ENCODE measurements around the gene CBFA2T2.
"Not testable (repeated sequence)": the region's sequence is repeated elsewhere in the genome, so short reads cannot be mapped to it uniquely, and the experiment has no call there.

Gene CBFA2T2

DNA sequence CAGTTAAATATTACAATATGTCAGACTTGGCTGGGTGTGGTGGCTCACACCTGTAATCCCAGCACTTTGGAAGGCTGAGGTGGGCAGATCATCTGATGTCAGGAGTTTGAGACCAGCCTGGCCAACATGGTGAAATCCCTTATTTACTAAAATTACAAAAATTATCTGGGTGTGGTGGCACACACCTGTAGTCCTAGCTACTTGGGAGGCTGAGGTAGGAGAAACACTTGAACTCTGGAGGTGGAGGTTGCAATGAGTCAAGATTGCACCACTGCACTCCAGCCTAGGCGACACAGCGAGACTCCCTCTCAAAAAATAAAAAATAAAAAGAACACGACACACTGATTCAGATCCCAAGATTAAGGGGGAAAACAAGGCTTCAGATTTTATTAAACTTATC is 19.2 kb downstream of the CBFA2T2 start:
- H3K4me3 Mint-ChIP-seq, H3K27ac Mint-ChIP-seq, H3K9me3 Mint-ChIP-seq, DNase-seq, H3K27me3 Mint-ChIP-seq: not testable (repeated sequence)
- H3K36me3 Mint-ChIP-seq (ENCODE audit: low read depth), result peaks cover 12% of the 10 kb centered on the region
- H3K4me1 Mint-ChIP-seq (ENCODE audit: low read depth), result peaks cover 25% of the 10 kb centered on the region

- not testable (repeated sequence) for H3K4me3 Mint-ChIP-seq; H3K27me3 Mint-ChIP-seq; H3K36me3 Mint-ChIP-seq (ENCODE audit: low read depth); H3K27ac Mint-ChIP-seq; H3K9me3 Mint-ChIP-seq; DNase-seq
- H3K4me1 Mint-ChIP-seq (ENCODE audit: low read depth), result peaks cover 24% of the 10 kb centered on the region
Observed at GRCh38 chr20:33511876-33512275, 22.0 kb downstream of the CBFA2T2 start.

DNA sequence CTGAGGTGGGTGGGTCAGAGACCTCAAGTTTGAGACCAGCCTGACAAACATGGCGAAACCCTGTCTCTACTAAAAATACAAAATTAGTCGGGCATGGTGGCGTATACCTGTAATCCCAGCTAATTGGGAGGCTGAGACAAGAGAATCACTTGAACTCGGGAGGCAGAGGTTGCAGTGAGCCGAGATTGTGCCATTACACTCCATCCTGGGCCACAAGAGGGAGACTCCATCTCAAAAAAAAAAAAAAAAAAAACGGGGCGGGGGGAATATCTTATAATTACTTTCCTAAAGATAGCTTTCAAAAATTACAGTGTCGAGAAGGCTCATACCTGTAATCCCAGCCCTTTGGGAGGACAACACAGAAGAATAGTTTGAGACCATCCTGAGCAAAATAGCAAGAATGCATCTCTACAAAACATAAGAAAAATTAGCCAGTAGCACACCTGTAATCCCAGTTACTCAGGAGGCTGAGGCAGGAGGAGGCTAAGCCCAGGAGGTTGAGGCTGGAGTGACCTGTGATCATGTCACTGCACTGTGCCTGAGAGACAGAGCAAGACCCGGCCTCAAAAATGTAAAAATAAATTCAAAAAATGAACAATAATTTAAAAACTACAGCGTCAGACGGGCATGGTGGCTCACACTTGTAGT is 25.8 kb downstream of the CBFA2T2 start:
- H3K36me3 Mint-ChIP-seq (ENCODE audit: low read depth), result no peaks in the 10 kb centered on the region
- H3K9me3 Mint-ChIP-seq, result no peaks in the 10 kb centered on the region
- H3K27me3 Mint-ChIP-seq, result no peaks in the 10 kb centered on the region
- H3K4me3 Mint-ChIP-seq, result no peak overlapping the region
- peaks cover 16% of the 10 kb centered on the region for H3K4me1 Mint-ChIP-seq (ENCODE audit: low read depth)
- no peak for DNase-seq
- no peak overlapping the region for H3K27ac Mint-ChIP-seq

GRCh38 chr20:33516882-33517281 is 27.0 kb downstream of the CBFA2T2 start:
- no peak for DNase-seq
- peaks cover 22% of the 10 kb centered on the region for H3K4me1 Mint-ChIP-seq (ENCODE audit: low read depth)
- no peak overlapping the region for H3K4me3 Mint-ChIP-seq

GRCh38 chr20:33518071-33518470 is 28.2 kb downstream of the CBFA2T2 start:
- H3K4me1 Mint-ChIP-seq (ENCODE audit: low read depth), result peaks cover 22% of the 10 kb centered on the region
- no peak overlapping the region for H3K27ac Mint-ChIP-seq
- no peak for DNase-seq
- no peaks in the 10 kb centered on the region for H3K27me3 Mint-ChIP-seq
- no peaks in the 10 kb centered on the region for H3K36me3 Mint-ChIP-seq (ENCODE audit: low read depth)
- H3K9me3 Mint-ChIP-seq, result no peaks in the 10 kb centered on the region
- H3K4me3 Mint-ChIP-seq, result no peak overlapping the region

More at GRCh38 chr20:33516882-33517281, 27.0 kb downstream of the CBFA2T2 start:
- H3K27ac Mint-ChIP-seq, result peak overlapping the region; percentile 38
- H3K9me3 Mint-ChIP-seq, result no peaks in the 10 kb centered on the region
- no peaks in the 10 kb centered on the region for H3K36me3 Mint-ChIP-seq (ENCODE audit: low read depth)
- no peaks in the 10 kb centered on the region for H3K27me3 Mint-ChIP-seq

DNA sequence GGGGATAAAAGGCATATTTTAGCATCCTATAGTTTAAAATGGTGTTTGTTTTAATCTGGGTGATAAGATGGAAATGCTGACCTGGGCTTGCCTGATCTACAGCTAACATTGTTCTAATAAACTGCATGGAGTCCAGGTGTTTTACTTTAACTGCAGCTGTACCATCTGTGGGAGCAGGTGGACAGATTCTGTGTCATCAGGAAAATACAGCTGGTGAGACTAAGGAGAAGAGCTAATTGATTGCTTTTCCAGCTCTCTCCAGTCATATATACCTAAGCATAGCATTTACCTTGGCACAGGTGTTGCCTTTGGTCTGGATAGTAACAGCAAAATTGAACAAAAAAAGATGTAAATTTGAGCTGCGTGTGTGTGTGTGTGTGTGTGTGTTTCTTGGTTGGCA is 31.6 kb downstream of the CBFA2T2 start:
- Mint-ChIP-seq H3K36me3 (ENCODE audit: low read depth) (peaks cover 8% of the 10 kb centered on the region), H3K27me3 (no peaks in the 10 kb centered on the region), H3K4me3 (no peak overlapping the region), H3K4me1 (ENCODE audit: low read depth) (peaks cover 26% of the 10 kb centered on the region), H3K27ac (no peak overlapping the region), H3K9me3 (no peaks in the 10 kb centered on the region)
- DNase-seq, result no peak

- DNase-seq, result no peak
- Mint-ChIP-seq H3K27ac (no peak overlapping the region), H3K27me3 (no peaks in the 10 kb centered on the region), H3K4me1 (ENCODE audit: low read depth) (peaks cover 18% of the 10 kb centered on the region), H3K36me3 (ENCODE audit: low read depth) (peaks cover 8% of the 10 kb centered on the region), H3K9me3 (no peaks in the 10 kb centered on the region), H3K4me3 (no peak overlapping the region)
Observed at GRCh38 chr20:33522256-33522820, 32.4 kb downstream of the CBFA2T2 start.

DNA sequence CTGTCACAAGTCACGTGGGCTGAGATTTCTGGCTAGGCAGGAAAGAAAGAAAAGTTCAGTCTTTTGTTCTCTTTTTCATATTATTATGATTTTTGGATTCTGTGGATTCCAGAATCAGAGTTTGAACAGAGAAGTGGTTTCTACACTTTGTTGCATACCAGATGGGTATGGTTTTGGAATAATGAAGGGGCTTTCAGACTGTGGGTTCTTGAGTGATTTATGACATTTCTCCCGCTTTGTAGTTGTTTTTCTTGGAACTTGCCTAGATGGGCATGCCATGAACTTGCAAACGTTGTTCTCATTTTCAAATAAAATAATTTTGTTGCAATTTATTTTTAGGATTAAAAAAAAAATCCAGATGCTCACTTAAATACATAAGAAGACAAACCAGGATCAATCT is 34.4 kb downstream of the CBFA2T2 start:
- Mint-ChIP-seq H3K36me3 (ENCODE audit: low read depth) (peaks cover 8% of the 10 kb centered on the region), H3K27ac (no peak overlapping the region), H3K9me3 (no peaks in the 10 kb centered on the region), H3K4me1 (ENCODE audit: low read depth) (peaks cover 16% of the 10 kb centered on the region), H3K4me3 (no peak overlapping the region), H3K27me3 (no peaks in the 10 kb centered on the region)
- DNase-seq, result no peak

- DNase-seq, result no peak
- Mint-ChIP-seq H3K4me1 (ENCODE audit: low read depth) (peaks cover 19% of the 10 kb centered on the region), H3K4me3 (no peak overlapping the region), H3K27me3 (no peaks in the 10 kb centered on the region), H3K27ac (no peak overlapping the region), H3K9me3 (no peaks in the 10 kb centered on the region), H3K36me3 (ENCODE audit: low read depth) (peaks cover 8% of the 10 kb centered on the region)
Observed at GRCh38 chr20:33526769-33527168, 36.9 kb downstream of the CBFA2T2 start.

- H3K4me1 Mint-ChIP-seq (ENCODE audit: low read depth), result peaks cover 24% of the 10 kb centered on the region
- H3K27me3 Mint-ChIP-seq, result no peaks in the 10 kb centered on the region
- no peaks in the 10 kb centered on the region for H3K9me3 Mint-ChIP-seq
- H3K27ac Mint-ChIP-seq, result peak overlapping the region; percentile 16
- DNase-seq, result no peak
- H3K36me3 Mint-ChIP-seq (ENCODE audit: low read depth), result peaks cover 3% of the 10 kb centered on the region
- no peak overlapping the region for H3K4me3 Mint-ChIP-seq
Observed at GRCh38 chr20:33531047-33531877, 41.4 kb downstream of the CBFA2T2 start.

DNA sequence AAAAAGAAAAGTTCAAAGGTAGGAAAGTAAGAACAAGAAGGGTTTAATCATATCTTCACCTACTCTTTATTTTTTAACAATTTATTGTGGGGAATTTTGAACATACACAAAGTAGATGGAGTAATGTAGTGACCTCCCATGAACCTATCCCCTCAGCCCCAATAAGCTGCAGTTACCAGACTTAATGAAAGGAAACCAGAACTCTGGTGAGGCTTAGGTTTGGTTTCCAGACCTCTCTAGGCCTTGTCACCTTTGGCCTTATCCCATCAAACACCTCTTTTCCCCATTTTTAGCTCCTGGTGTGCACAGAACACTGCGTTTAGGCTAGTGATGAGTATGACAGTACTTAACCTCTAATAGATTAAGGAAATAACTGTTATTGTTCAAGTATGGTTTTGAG is 42.0 kb downstream of the CBFA2T2 start:
- no peak for DNase-seq
- Mint-ChIP-seq H3K27me3 (no peaks in the 10 kb centered on the region), H3K36me3 (ENCODE audit: low read depth) (peaks cover 3% of the 10 kb centered on the region), H3K4me3 (no peak overlapping the region), H3K27ac (peak overlapping the region; percentile 49), H3K4me1 (ENCODE audit: low read depth) (peaks cover 24% of the 10 kb centered on the region), H3K9me3 (no peaks in the 10 kb centered on the region)

GRCh38 chr20:33532753-33533459 is 43.0 kb downstream of the CBFA2T2 start:
- Mint-ChIP-seq H3K27ac (no peak overlapping the region), H3K4me3 (no peak overlapping the region), H3K36me3 (ENCODE audit: low read depth) (peaks cover 7% of the 10 kb centered on the region), H3K27me3 (no peaks in the 10 kb centered on the region), H3K9me3 (no peaks in the 10 kb centered on the region), H3K4me1 (ENCODE audit: low read depth) (peaks cover 24% of the 10 kb centered on the region)
- no peak for DNase-seq

- H3K4me3 Mint-ChIP-seq; H3K27ac Mint-ChIP-seq; H3K36me3 Mint-ChIP-seq (ENCODE audit: low read depth); H3K27me3 Mint-ChIP-seq; DNase-seq; H3K9me3 Mint-ChIP-seq: not testable (repeated sequence)
- H3K4me1 Mint-ChIP-seq (ENCODE audit: low read depth), result peaks cover 31% of the 10 kb centered on the region
Observed at GRCh38 chr20:33535717-33536116, 45.8 kb downstream of the CBFA2T2 start.

GRCh38 chr20:33537608-33538007 is 47.7 kb downstream of the CBFA2T2 start:
- Mint-ChIP-seq H3K4me1 (ENCODE audit: low read depth) (peaks cover 16% of the 10 kb centered on the region), H3K4me3 (no peak overlapping the region), H3K27me3 (no peaks in the 10 kb centered on the region), H3K27ac (no peak overlapping the region), H3K9me3 (no peaks in the 10 kb centered on the region), H3K36me3 (ENCODE audit: low read depth) (peaks cover 7% of the 10 kb centered on the region)
- DNase-seq, result no peak

All from activated T-cell treated with anti-CD3 and anti-CD28 coated beads, Interleukin-2, amount 50 U/mL, for 24 hours (primary cell).